Measurements from ENCODE around the gene EID2B. TPM values are rescaled to one million over a fixed set of nuclear protein-coding genes. Genes with fewer than 3 reads are reported as not detected.
A peak's percentile ranks its signal among the peaks of the same experiment; 100 is the strongest.

EID2B gene
- total and polyA plus RNA-seq, 10 of the 15 experiments (the other 5 are each of a cell fraction or from before 2014, with no cell fraction given): 2.9 to 10.1 (median 5.0) TPM

GRCh38 chr19:39497996-39498797 is 34.5 kb downstream of the EID2B start:
- DNase-seq (ENCODE audit: low read depth, low spot score) (no peak), ATAC-seq (peak; percentile 79), FAIRE-seq (no peak)
- no peak overlapping the region for H3K27ac ChIP-seq (ENCODE audit: control insufficient read depth, insufficient read depth)
- SMC1A ChIA-PET (ENCODE audit: uncharacterized antibody, unreplicated experiment): interaction anchor here (0.6 to 3.0 kb wide), 12 partner anchors 13 to 107 kb away, joined by 3 to 11 read pairs (median 3); partner anchors contain the start of genes EID2B, MED29, PAF1 and RPS16
- H2AFZ ChIP-seq (ENCODE audit: control insufficient read depth, low read depth, low read length): no peak overlapping the region; the same call in 1 of the 2 replicates
- in situ Hi-C loops (cut with MboI): no loop called here
- H3K4me3 ChIP-seq: 0 out of 2 replicates have a peak overlapping the region, but pooled peaks have one; percentile 5
- H3K4me2 ChIP-seq (ENCODE audit: control insufficient read depth, insufficient read depth): peak overlapping the region; percentile 89
- POLR2A ChIA-PET: interaction anchor here (0.5 to 1.2 kb wide), 5 partner anchors 29 to 238 kb away, joined by 3 to 5 read pairs (median 3); no protein-coding TSS in a partner anchor
- H3K9ac ChIP-seq (ENCODE audit: control insufficient read depth, insufficient read depth, low read length): no peak overlapping the region
- 2% methylated on average over 40 of the region's 40 CpGs for WGBS (ENCODE audit: insufficient coverage, insufficient replicate concordance, low lambda C conversion rate, missing lambda C conversion rate)
- no peaks in the 10 kb centered on the region for H4K20me1 ChIP-seq (ENCODE audit: control insufficient read depth, insufficient read depth)
- no peaks in the 10 kb centered on the region; the same call in 2 of the 3 replicates for H3K9me3 ChIP-seq (replicated peaks; ENCODE audit: control insufficient read depth, insufficient read depth, low read length)
- BruUV-seq (replicated peaks): no TSS peak
- CTCF ChIA-PET: interaction anchor here (0.6 to 2.9 kb wide), 18 partner anchors 10 to 400 kb away, joined by 3 to 19 read pairs (median 4); partner anchors contain the start of genes EID2B and PLEKHG2
- H3K27me3 ChIP-seq (replicated peaks in 1 of 2; ENCODE audit: control insufficient read depth in 2 of 2, insufficient read depth in 2 of 2, low read length in 1 of 2): peaks cover 0 to 19% of the 10 kb centered on the region in 2 experiments; a peak in 2 of 4 replicates
- no peaks in the 10 kb centered on the region for H3K79me2 ChIP-seq (ENCODE audit: control insufficient read depth, insufficient read depth, low read length)
- H3K36me3 ChIP-seq (ENCODE audit: control insufficient read depth in 2 of 2, insufficient read depth in 2 of 2, low read length in 1 of 2): no peaks in the 10 kb centered on the region
- intact Hi-C loops (cut with micrococcal nuclease; ENCODE audit: unreplicated experiment): loop anchor here (5.0 kb wide), 1 partner anchor 51 kb away; the partner anchor contains the start of gene SUPT5H
- RAD21 ChIA-PET (ENCODE audit: unreplicated experiment): interaction anchor here (0.5 to 2.2 kb wide), 8 partner anchors 13 to 829 kb away, joined by 3 to 13 read pairs (median 4); partner anchors contain the start of gene EID2B
- H3K4me1 ChIP-seq (ENCODE audit: control insufficient read depth, insufficient read depth, low read length): peaks cover 10% of the 10 kb centered on the region
- TF ChIP-seq TCF12 (IDR thresholded peaks at IDR 0.05; ENCODE audit: low read depth, low read length) (peak; percentile 95), HDAC2 (IDR thresholded peaks at IDR 0.05) (no peak), CHD2 (IDR thresholded peaks at IDR 0.05; ENCODE audit: borderline replicate concordance, low read depth, low read length) (0 out of 2 replicates have a peak, but pooled peaks have one; percentile 54), ZNF687 (IDR thresholded peaks at IDR 0.05) (peak; percentile 29; the same call in 1 of the 2 replicates), PAX5 (IDR thresholded peaks at IDR 0.05; ENCODE audit: borderline replicate concordance, low read depth, low read length) (peak; percentile 54; the same call in 1 of the 2 replicates), REST (IDR thresholded peaks at IDR 0.05; ENCODE audit: low read depth, low read length) (no peak), MAX (IDR thresholded peaks at IDR 0.05; ENCODE audit: low read depth, low read length) (peak; percentile 48; the same call in 1 of the 2 replicates), NBN (IDR thresholded peaks at IDR 0.05) (0 out of 2 replicates have a peak, but pooled peaks have one; percentile 48), IKZF2 (IDR thresholded peaks at IDR 0.05) (0 out of 4 replicates have a peak, but pooled peaks of 1 of the 2 experiments have one; percentile 21), BHLHE40 (IDR thresholded peaks at IDR 0.05; ENCODE audit: borderline replicate concordance in 1 of 2, low read depth in 2 of 2, low read length in 1 of 2) (peak; percentile 78 to 87; a peak in 3 of 4 replicates), RAD51 (IDR thresholded peaks at IDR 0.05) (peak; percentile 72)
- TF ChIP-seq, protein P1, sequence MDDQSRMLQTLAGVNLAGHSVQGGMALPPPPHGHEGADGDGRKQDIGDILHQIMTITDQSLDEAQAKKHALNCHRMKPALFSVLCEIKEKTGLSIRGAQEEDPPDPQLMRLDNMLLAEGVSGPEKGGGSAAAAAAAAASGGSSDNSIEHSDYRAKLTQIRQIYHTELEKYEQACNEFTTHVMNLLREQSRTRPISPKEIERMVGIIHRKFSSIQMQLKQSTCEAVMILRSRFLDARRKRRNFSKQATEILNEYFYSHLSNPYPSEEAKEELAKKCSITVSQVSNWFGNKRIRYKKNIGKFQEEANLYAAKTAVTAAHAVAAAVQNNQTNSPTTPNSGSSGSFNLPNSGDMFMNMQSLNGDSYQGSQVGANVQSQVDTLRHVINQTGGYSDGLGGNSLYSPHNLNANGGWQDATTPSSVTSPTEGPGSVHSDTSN (IDR thresholded peaks at IDR 0.05; ENCODE audit: insufficient replicate concordance, low read depth, low read length): peak; percentile 38
